ENCODE measurements around the gene TRMT61B. TPM values are rescaled to one million over a fixed set of nuclear protein-coding genes. Genes with fewer than 3 reads are reported as not detected.

Gene TRMT61B
- total and polyA plus RNA-seq, 9 of the 15 experiments (the other 6 are each of a cell fraction or from before 2014, with no cell fraction given): 13.2 to 28.3 (median 19.5) TPM

DNA sequence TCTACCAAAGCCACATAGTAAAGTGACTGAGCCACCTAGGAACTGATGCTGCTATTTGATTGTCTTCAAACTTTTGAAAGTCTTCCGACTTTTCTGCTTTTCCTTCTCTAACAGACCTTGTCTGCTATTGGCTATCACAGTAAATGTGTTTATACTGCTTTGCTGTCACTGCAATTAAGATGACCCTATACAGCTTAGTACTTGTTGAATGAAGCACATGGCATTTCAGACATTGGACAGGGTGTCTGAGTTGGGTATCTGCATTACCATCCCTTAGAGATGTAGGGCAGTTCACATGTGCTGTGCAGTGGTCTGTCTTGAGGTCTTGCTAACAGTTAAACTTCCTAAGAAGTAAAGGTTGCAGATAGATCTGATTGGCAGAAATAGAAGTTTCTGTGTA lies 27.9 kb upstream of the TRMT61B start (continued):
- no peak for TF ChIP-seq PTBP1 (IDR thresholded peaks at IDR 0.05; ENCODE audit: low read depth, low read length)
- no peak for TF ChIP-seq GTF2E2 (tag; IDR thresholded peaks at IDR 0.05)
- TF ChIP-seq KDM5B (IDR thresholded peaks at IDR 0.05; ENCODE audit: insufficient replicate concordance, low read depth, low read length): no peak
- TF ChIP-seq, protein P1, sequence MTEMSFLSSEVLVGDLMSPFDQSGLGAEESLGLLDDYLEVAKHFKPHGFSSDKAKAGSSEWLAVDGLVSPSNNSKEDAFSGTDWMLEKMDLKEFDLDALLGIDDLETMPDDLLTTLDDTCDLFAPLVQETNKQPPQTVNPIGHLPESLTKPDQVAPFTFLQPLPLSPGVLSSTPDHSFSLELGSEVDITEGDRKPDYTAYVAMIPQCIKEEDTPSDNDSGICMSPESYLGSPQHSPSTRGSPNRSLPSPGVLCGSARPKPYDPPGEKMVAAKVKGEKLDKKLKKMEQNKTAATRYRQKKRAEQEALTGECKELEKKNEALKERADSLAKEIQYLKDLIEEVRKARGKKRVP (CRISPR knock-in tag; IDR thresholded peaks at IDR 0.05): no peak
- no peak for TF ChIP-seq ZFX (CRISPR knock-in tag; IDR thresholded peaks at IDR 0.05)
- TF ChIP-seq ZNF408 (CRISPR knock-in tag; IDR thresholded peaks at IDR 0.05; ENCODE audit: low read depth): no peak
- TF ChIP-seq CHD1 (IDR thresholded peaks at IDR 0.05; ENCODE audit: low read length): peak; percentile 27
- TF ChIP-seq HLTF (IDR thresholded peaks at IDR 0.05): no peak
- no peak for TF ChIP-seq ZFP30 (CRISPR knock-in tag; IDR thresholded peaks at IDR 0.05; ENCODE audit: borderline replicate concordance)
- no peak for TF ChIP-seq KAT7 (CRISPR knock-in tag; IDR thresholded peaks at IDR 0.05; ENCODE audit: borderline replicate concordance)

DNA sequence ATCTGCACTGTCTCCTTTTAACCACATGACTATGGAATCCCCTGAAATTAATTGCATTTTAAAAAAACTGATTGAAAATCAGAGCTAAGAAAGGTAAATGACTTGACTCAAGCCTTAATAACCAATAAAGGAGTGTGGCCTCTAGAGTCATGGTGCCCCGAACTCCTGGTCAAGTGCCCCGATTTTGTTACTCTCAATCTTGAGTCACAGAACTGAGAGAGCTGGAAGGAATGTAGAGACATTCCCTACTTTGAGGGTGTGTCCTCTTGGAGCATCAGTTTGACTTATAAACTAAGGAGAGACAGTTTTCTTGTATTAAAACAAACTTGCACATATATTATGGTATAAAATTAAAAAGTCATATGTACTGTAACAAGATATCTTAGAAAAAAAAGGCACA lies 26.8 kb upstream of the TRMT61B start:
- 0% methylated on average over 2 of the region's 2 CpGs for WGBS (ENCODE audit: insufficient coverage, low coverage, missing lambda C conversion rate)
- Histone ChIP-seq H3K9me1 (ENCODE audit: control insufficient read depth, insufficient read depth, low read length) (no peaks in the 10 kb centered on the region), H2AFZ (ENCODE audit: low read depth, low read length) (no peak overlapping the region), H3K79me2 (ENCODE audit: control insufficient read depth, insufficient read depth, low read length) (peaks cover 76% of the 10 kb centered on the region), H3K27ac (ENCODE audit: extremely low read depth, low read depth, low read length) (no peak overlapping the region), H4K20me1 (replicated peaks; ENCODE audit: control insufficient read depth, insufficient read depth, low read length) (peaks cover 43% of the 10 kb centered on the region), H3K4me3 (peak overlapping the region; percentile 94), H3K36me3 (ENCODE audit: control insufficient read depth, insufficient read depth, low read length) (peaks cover 58% of the 10 kb centered on the region), H3K4me1 (replicated peaks in 1 of 2; ENCODE audit: control insufficient read depth in 2 of 2, insufficient read depth in 2 of 2, low read length in 2 of 2) (peaks cover 7 to 21% of the 10 kb centered on the region in 2 experiments; a peak in 4 of 5 replicates), H3K9ac (ENCODE audit: insufficient read depth in 1 of 2, low read depth in 2 of 2, low read length in 2 of 2) (peak overlapping the region in 1 of 2 experiments; percentile 98; a peak in 1 of 4 replicates), H3K4me2 (ENCODE audit: insufficient read depth, low read length) (peak overlapping the region; percentile 98), H3K27me3 (ENCODE audit: control insufficient read depth in 2 of 2, insufficient read depth in 2 of 2, low read length in 2 of 2) (no peaks in the 10 kb centered on the region), H3K9me3 (replicated peaks; ENCODE audit: control insufficient read depth, insufficient read depth, low read depth, low read length) (no peaks in the 10 kb centered on the region)
- ChIA-PET POLR2A (interaction anchor here (0.8 to 3.6 kb wide), 5 partner anchors 7 to 26 kb away, joined by 3 to 30 read pairs (median 4); partner anchors contain the start of gene TRMT61B), CTCF (ENCODE audit: low intra/inter-chr PET ratio) (no interaction called here)
- in situ Hi-C loops (cut with MboI): no loop called here
- FAIRE-seq (peak; percentile 48), ATAC-seq (no peak), DNase-seq (ENCODE audit: extremely low read depth in 1 of 4, low spot score in 3 of 4) (peak in 1 of 4 experiments; percentile 19)
- TF ChIP-seq TEAD2 (tag; IDR thresholded peaks at IDR 0.05): no peak
- TF ChIP-seq, protein P2, sequence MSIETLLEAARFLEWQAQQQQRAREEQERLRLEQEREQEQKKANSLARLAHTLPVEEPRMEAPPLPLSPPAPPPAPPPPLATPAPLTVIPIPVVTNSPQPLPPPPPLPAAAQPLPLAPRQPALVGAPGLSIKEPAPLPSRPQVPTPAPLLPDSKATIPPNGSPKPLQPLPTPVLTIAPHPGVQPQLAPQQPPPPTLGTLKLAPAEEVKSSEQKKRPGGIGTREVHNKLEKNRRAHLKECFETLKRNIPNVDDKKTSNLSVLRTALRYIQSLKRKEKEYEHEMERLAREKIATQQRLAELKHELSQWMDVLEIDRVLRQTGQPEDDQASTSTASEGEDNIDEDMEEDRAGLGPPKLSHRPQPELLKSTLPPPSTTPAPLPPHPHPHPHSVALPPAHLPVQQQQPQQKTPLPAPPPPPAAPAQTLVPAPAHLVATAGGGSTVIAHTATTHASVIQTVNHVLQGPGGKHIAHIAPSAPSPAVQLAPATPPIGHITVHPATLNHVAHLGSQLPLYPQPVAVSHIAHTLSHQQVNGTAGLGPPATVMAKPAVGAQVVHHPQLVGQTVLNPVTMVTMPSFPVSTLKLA (conservative IDR thresholded peaks at IDR 0.05): 0 out of 4 replicates have a peak, but pooled peaks of 1 of the 2 experiments have one; percentile 14
- no TSS peak for BruUV-seq (replicated peaks)
- intact Hi-C loops (cut with micrococcal nuclease): loop anchor here (5.0 kb wide), 1 partner anchor 70 kb away; no protein-coding TSS in a partner anchor
